ENCODE results near the gene GGA3. TPM values are rescaled to one million over a fixed set of nuclear protein-coding genes. Genes with fewer than 3 reads are reported as not detected.
"Not testable (repeated sequence)": the region's sequence is repeated elsewhere in the genome, so short reads cannot be mapped to it uniquely, and the experiment has no call there.

The GGA3 gene
- total RNA-seq, 4 donors from 2014 or later = 31.3 to 42.3 (median 35.3) TPM

- Histone ChIP-seq H3K4me3 (no peak overlapping the region), H3K27me3 (no peaks in the 10 kb centered on the region), H3K27ac (no peak overlapping the region), H3K9me3 (no peaks in the 10 kb centered on the region), H3K36me3 (peaks cover 0 to 66% of the 10 kb centered on the region in 2 donors), H3K4me1 (no peaks in the 10 kb centered on the region)
- DNase-seq (no peak), ATAC-seq (no peak)
- in situ Hi-C loops (cut with MboI; ENCODE audit: low sequenced_read_pairs in 4 of 4) (no loop called here), intact Hi-C loops (cut with DNase I; ENCODE audit: low total_unique reads) (no loop called here)
- no peak for TF ChIP-seq CTCF (IDR thresholded peaks at IDR 0.05 in 4 of 5, conservative IDR thresholded peaks at IDR 0.05 in 1 of 5)
- no peak for TF ChIP-seq POLR2A (IDR thresholded peaks at IDR 0.05)
These were observed 41.6 kb downstream of the GGA3 start for GRCh38 chr17:75219815-75220214.

- in situ Hi-C loops (cut with MboI; ENCODE audit: low sequenced_read_pairs in 4 of 4) = no loop called here
- Histone ChIP-seq H3K4me1 (no peaks in the 10 kb centered on the region), H3K9me3 (no peaks in the 10 kb centered on the region), H3K4me3 (no peak overlapping the region), H3K27me3 (no peaks in the 10 kb centered on the region), H3K27ac (no peak overlapping the region), H3K36me3 (peaks cover 0 to 83% of the 10 kb centered on the region in 2 donors)
- no peak for DNase-seq
- TF ChIP-seq POLR2A (IDR thresholded peaks at IDR 0.05) = no peak
- no peak for TF ChIP-seq CTCF (IDR thresholded peaks at IDR 0.05 in 4 of 5, conservative IDR thresholded peaks at IDR 0.05 in 1 of 5)
- ATAC-seq = no peak
- intact Hi-C loops (cut with DNase I; ENCODE audit: low total_unique reads) = no loop called here
These were observed 43.3 kb downstream of the GGA3 start for GRCh38 chr17:75218131-75218530.

GRCh38 chr17:75209061-75209460 lies 52.3 kb downstream of the GGA3 start:
- peaks cover 12 to 16% of the 10 kb centered on the region in 2 donors for H3K4me1 ChIP-seq
- in situ Hi-C loops (cut with MboI; ENCODE audit: low sequenced_read_pairs in 4 of 4) (loop anchor here in 3 of 4 donors (10.0 kb wide), 1 partner anchor 94 kb away; no protein-coding TSS in a partner anchor), intact Hi-C loops (cut with DNase I; ENCODE audit: low total_unique reads) (no loop called here)
- H3K27ac ChIP-seq = no peak overlapping the region
- ATAC-seq (no peak), DNase-seq (no peak)
- peaks cover 0 to 53% of the 10 kb centered on the region in 2 donors for H3K36me3 ChIP-seq
- no peaks in the 10 kb centered on the region for H3K27me3 ChIP-seq
- no peaks in the 10 kb centered on the region for H3K9me3 ChIP-seq
- no peak for TF ChIP-seq CTCF (IDR thresholded peaks at IDR 0.05 in 4 of 5, conservative IDR thresholded peaks at IDR 0.05 in 1 of 5)
- no peak for TF ChIP-seq POLR2A (IDR thresholded peaks at IDR 0.05)
- H3K4me3 ChIP-seq = no peak overlapping the region

GRCh38 chr17:75208161-75208560 lies 53.2 kb downstream of the GGA3 start:
- DNase-seq (no peak), ATAC-seq (no peak)
- Histone ChIP-seq H3K4me3 (no peak overlapping the region), H3K27ac (no peak overlapping the region), H3K9me3 (no peaks in the 10 kb centered on the region), H3K36me3 (peaks cover 0 to 44% of the 10 kb centered on the region in 2 donors), H3K4me1 (peaks cover 12 to 16% of the 10 kb centered on the region in 2 donors), H3K27me3 (no peaks in the 10 kb centered on the region)
- in situ Hi-C loops (cut with MboI; ENCODE audit: low sequenced_read_pairs in 4 of 4) = loop anchor here in 3 of 4 donors (10.0 kb wide), 1 partner anchor 93 kb away; no protein-coding TSS in a partner anchor
- intact Hi-C loops (cut with DNase I; ENCODE audit: low total_unique reads) = no loop called here
- TF ChIP-seq POLR2A (IDR thresholded peaks at IDR 0.05) (no peak), CTCF (IDR thresholded peaks at IDR 0.05 in 4 of 5, conservative IDR thresholded peaks at IDR 0.05 in 1 of 5) (no peak)

- in situ Hi-C loops (cut with MboI; ENCODE audit: low sequenced_read_pairs in 4 of 4) = loop anchor here in 3 of 4 donors (10.0 kb wide), 1 partner anchor 93 kb away; no protein-coding TSS in a partner anchor
- Histone ChIP-seq H3K4me3 (no peak overlapping the region), H3K27ac (no peak overlapping the region), H3K27me3 (no peaks in the 10 kb centered on the region), H3K9me3 (no peaks in the 10 kb centered on the region), H3K36me3 (peaks cover 0 to 40% of the 10 kb centered on the region in 2 donors), H3K4me1 (peaks cover 12 to 16% of the 10 kb centered on the region in 2 donors)
- TF ChIP-seq POLR2A (IDR thresholded peaks at IDR 0.05) = no peak
- TF ChIP-seq CTCF (IDR thresholded peaks at IDR 0.05 in 4 of 5, conservative IDR thresholded peaks at IDR 0.05 in 1 of 5) = no peak
- DNase-seq = no peak
- no peak for ATAC-seq
- intact Hi-C loops (cut with DNase I; ENCODE audit: low total_unique reads) = no loop called here
These were observed 53.6 kb downstream of the GGA3 start for GRCh38 chr17:75207760-75208159.

- ATAC-seq; intact Hi-C loops (cut with DNase I; ENCODE audit: low total_unique reads); DNase-seq; H3K4me3 ChIP-seq; H3K9me3 ChIP-seq; H3K27ac ChIP-seq; H3K27me3 ChIP-seq: not testable (repeated sequence)
- Histone ChIP-seq H3K4me1 (peaks cover 12 to 16% of the 10 kb centered on the region in 2 donors), H3K36me3 (peaks cover 0 to 34% of the 10 kb centered on the region in 2 donors)
- in situ Hi-C loops (cut with MboI; ENCODE audit: low sequenced_read_pairs in 4 of 4) = loop anchor here in 3 of 4 donors (10.0 kb wide), 1 partner anchor 92 kb away; no protein-coding TSS in a partner anchor
These were observed 54.4 kb downstream of the GGA3 start for GRCh38 chr17:75207050-75207407.
